IPS DF 6.9 (cell line): Measurements from ENCODE around the gene MVK.

ENCODE experiments used
- DNase-seq: peaks from one replicate; pipeline ENCODE4 v3.0.0-alpha.2; 2013; ENCODE audit warnings: low read depth, low spot score
- H3K27ac ChIP-seq: one replicate; pipeline ENCODE4 v1.5.1; 2013; ENCODE audit warnings: low read length, control low read depth
- H3K27me3 ChIP-seq: 2 replicates; pipeline ENCODE4 v1.6.1; 2013; ENCODE audit warnings: mild to moderate bottlenecking, low read length; ENCODE audit not compliant: control insufficient read depth, insufficient read depth
- H3K36me3 ChIP-seq: 2 replicates; pipeline ENCODE4 v1.6.1; 2013; ENCODE audit warnings: low read length; ENCODE audit not compliant: control insufficient read depth, insufficient read depth
- H3K4me1 ChIP-seq: 2 replicates; pipeline ENCODE4 v1.6.1; 2013; ENCODE audit warnings: low read length; ENCODE audit not compliant: control insufficient read depth, insufficient read depth
- H3K4me3 ChIP-seq: 2 replicates; pipeline ENCODE4 v1.5.1; 2013; ENCODE audit warnings: mild to moderate bottlenecking, low read length
- H3K9me3 ChIP-seq: 2 replicates; pipeline ENCODE4 v1.6.1; 2013; ENCODE audit warnings: low read length, inconsistent platforms; ENCODE audit not compliant: control insufficient read depth, insufficient read depth
- WGBS: extraction: QIAGEN DNeasy Blood & Tissue Kit; methylation state at CpG from one replicate; pipeline ENCODE4 v1.1.7; 2013; ENCODE audit warnings: mixed read lengths, missing lambda C conversion rate; ENCODE audit not compliant: insufficient read length, insufficient coverage; 5-methylcytosine and 5-hydroxymethylcytosine counted together

MVK gene

GRCh38 chr12:109563291-109564284 lies 10.0 kb upstream of the MVK start:
- WGBS: no CpG with 5 or more reads among the region's 30 CpGs
- Histone ChIP-seq H3K4me1 (no peaks in the 10 kb centered on the region), H3K9me3 (no peaks in the 10 kb centered on the region), H3K27ac (no peak overlapping the region), H3K36me3 (peaks cover 12% of the 10 kb centered on the region; the same call in 1 of the 2 replicates), H3K27me3 (no peaks in the 10 kb centered on the region), H3K4me3 (no peak overlapping the region)
- DNase-seq: no peak

GRCh38 chr12:109566424-109566823 lies 7.2 kb upstream of the MVK start:
- H3K9me3 ChIP-seq: no peaks in the 10 kb centered on the region
- H3K27ac ChIP-seq: no peak overlapping the region
- H3K36me3 ChIP-seq: peaks cover 12% of the 10 kb centered on the region; the same call in 1 of the 2 replicates
- H3K27me3 ChIP-seq: no peaks in the 10 kb centered on the region
- WGBS: no CpG with 5 or more reads among the region's 8 CpGs
- no peak overlapping the region for H3K4me3 ChIP-seq
- DNase-seq: no peak
- no peaks in the 10 kb centered on the region for H3K4me1 ChIP-seq

- H3K4me1 ChIP-seq: no peaks in the 10 kb centered on the region
- no CpG with 5 or more reads among the region's 10 CpGs for WGBS
- peaks cover 12% of the 10 kb centered on the region; the same call in 1 of the 2 replicates for H3K36me3 ChIP-seq
- H3K4me3 ChIP-seq: no peak overlapping the region
- H3K9me3 ChIP-seq: no peaks in the 10 kb centered on the region
- no peaks in the 10 kb centered on the region; the same call in 1 of the 2 replicates for H3K27me3 ChIP-seq
- DNase-seq: no peak
- H3K27ac ChIP-seq: no peak overlapping the region
Observed at GRCh38 chr12:109567296-109567695, 6.3 kb upstream of the MVK start.

- Histone ChIP-seq H3K27ac (no peak overlapping the region), H3K27me3 (no peaks in the 10 kb centered on the region; the same call in 1 of the 2 replicates), H3K36me3 (peaks cover 7% of the 10 kb centered on the region; the same call in 1 of the 2 replicates), H3K4me3 (no peak overlapping the region), H3K4me1 (no peaks in the 10 kb centered on the region), H3K9me3 (no peaks in the 10 kb centered on the region)
- WGBS: no CpG with 5 or more reads among the region's 3 CpGs
- no peak for DNase-seq
Observed at GRCh38 chr12:109567967-109568366, 5.6 kb upstream of the MVK start.

GRCh38 chr12:109568486-109568885 lies 5.1 kb upstream of the MVK start:
- no peak for DNase-seq
- Histone ChIP-seq H3K36me3 (peaks cover 4% of the 10 kb centered on the region; the same call in 1 of the 2 replicates), H3K27me3 (no peaks in the 10 kb centered on the region; the same call in 1 of the 2 replicates), H3K4me1 (no peaks in the 10 kb centered on the region), H3K9me3 (no peaks in the 10 kb centered on the region), H3K27ac (no peak overlapping the region), H3K4me3 (no peak overlapping the region)
- WGBS: no CpG with 5 or more reads among the region's 7 CpGs

- Histone ChIP-seq H3K27ac (no peak overlapping the region), H3K27me3 (no peaks in the 10 kb centered on the region; the same call in 1 of the 2 replicates), H3K4me3 (no peak overlapping the region), H3K4me1 (no peaks in the 10 kb centered on the region), H3K36me3 (peaks cover 4% of the 10 kb centered on the region; the same call in 1 of the 2 replicates), H3K9me3 (no peaks in the 10 kb centered on the region)
- no CpG with 5 or more reads among the region's 5 CpGs for WGBS
- DNase-seq: no peak
Observed at GRCh38 chr12:109571773-109572505, 1.7 kb upstream of the MVK start.

- WGBS: no CpG with 5 or more reads among the region's 3 CpGs
- no peak overlapping the region for H3K27ac ChIP-seq
- no peak overlapping the region for H3K4me3 ChIP-seq
- no peaks in the 10 kb centered on the region for H3K4me1 ChIP-seq
- no peaks in the 10 kb centered on the region for H3K9me3 ChIP-seq
- no peaks in the 10 kb centered on the region; the same call in 1 of the 2 replicates for H3K27me3 ChIP-seq
- H3K36me3 ChIP-seq: peaks cover 8% of the 10 kb centered on the region; the same call in 1 of the 2 replicates
- DNase-seq: no peak
Observed at GRCh38 chr12:109572506-109572845, 1.1 kb upstream of the MVK start.

- DNase-seq: no peak
- no peaks in the 10 kb centered on the region for H3K9me3 ChIP-seq
- H3K4me3 ChIP-seq: peak overlapping the region; percentile 88; the same call in 1 of the 2 replicates
- H3K27ac ChIP-seq: no peak overlapping the region
- WGBS: no CpG with 5 or more reads among the region's 13 CpGs
- H3K4me1 ChIP-seq: no peaks in the 10 kb centered on the region
- no peaks in the 10 kb centered on the region; the same call in 1 of the 2 replicates for H3K27me3 ChIP-seq
- peaks cover 11% of the 10 kb centered on the region; the same call in 1 of the 2 replicates for H3K36me3 ChIP-seq
Observed at GRCh38 chr12:109573914-109574244, 285 bp downstream of the MVK start.

GRCh38 chr12:109575683-109576082 lies 2.1 kb downstream of the MVK start:
- Histone ChIP-seq H3K4me1 (no peaks in the 10 kb centered on the region), H3K27ac (no peak overlapping the region), H3K36me3 (peaks cover 20% of the 10 kb centered on the region; the same call in 1 of the 2 replicates), H3K9me3 (no peaks in the 10 kb centered on the region), H3K4me3 (no peak overlapping the region), H3K27me3 (no peaks in the 10 kb centered on the region; the same call in 1 of the 2 replicates)
- no peak for DNase-seq
- WGBS: no CpG with 5 or more reads among the region's 3 CpGs

GRCh38 chr12:109577311-109577710 lies 3.7 kb downstream of the MVK start:
- H3K27me3 ChIP-seq: no peaks in the 10 kb centered on the region; the same call in 1 of the 2 replicates
- H3K4me1 ChIP-seq: no peaks in the 10 kb centered on the region
- DNase-seq: no peak
- H3K27ac ChIP-seq: no peak overlapping the region
- H3K4me3 ChIP-seq: no peak overlapping the region
- peaks cover 33% of the 10 kb centered on the region for H3K36me3 ChIP-seq
- WGBS: no CpG with 5 or more reads among the region's 1 CpG
- H3K9me3 ChIP-seq: no peaks in the 10 kb centered on the region
